ENCODE results near the gene FBXW11.

DNA sequence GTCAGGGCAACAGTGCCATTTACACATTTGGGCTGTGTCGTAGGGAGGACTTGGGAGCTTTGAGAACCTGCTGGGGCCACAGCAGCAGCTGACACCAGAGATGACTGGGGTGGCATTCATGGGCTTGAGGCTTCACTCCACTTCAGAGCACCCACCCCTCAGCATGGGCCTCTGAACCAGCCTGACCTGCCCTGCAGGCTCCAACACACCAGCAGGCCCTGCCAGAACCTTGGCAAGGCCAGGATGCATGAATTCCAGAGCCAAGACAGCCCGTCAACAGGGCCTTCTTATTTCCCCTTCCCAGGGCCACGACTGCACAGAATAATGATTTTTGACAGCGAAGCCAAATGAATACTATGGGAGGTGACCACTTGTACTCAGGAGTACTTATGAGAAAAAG lies 143.8 kb downstream of the FBXW11 start:
- TF ChIP-seq POLR2AphosphoS5 (IDR thresholded peaks at IDR 0.05) (no peak), POLR2A (IDR thresholded peaks at IDR 0.05) (no peak)
